ENCODE measurements around the gene DCUN1D2.

Gene DCUN1D2

DNA sequence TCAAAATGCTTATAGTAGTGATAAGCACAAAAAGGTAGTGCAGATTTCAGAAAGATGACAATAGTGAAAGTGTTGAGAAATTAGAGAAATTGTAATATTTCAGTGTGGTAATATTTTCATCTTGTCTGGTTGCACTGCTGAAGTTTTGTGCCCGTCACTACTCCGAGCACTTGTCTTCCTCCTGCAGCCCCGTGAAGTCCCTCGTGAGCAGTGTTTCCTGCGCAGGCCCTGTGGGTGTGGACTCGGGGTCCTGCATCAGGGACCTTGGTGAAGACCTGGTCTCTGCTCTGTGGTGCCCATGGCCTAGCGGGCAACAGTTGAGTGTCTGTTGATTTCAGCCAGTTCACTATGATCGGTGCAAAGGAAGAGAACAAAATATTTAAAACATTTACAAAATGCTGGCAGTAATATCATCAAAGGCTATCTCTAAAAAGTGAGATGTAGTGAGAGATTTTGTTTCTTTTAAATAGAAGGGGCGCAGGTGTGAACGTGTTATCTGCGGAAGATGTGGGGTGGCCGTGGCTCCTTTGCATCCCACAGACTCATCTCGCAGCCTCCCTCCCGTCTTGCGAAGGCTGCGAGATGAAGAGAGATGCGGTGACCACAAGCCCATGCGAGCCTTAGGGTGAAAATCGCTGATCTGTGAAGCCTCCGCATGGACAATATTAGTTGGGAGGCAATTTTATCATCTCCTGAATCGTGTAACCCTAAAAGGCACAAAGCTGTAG lies 27.7 kb upstream of the DCUN1D2 start:
- DNase-seq: no peak

DNA sequence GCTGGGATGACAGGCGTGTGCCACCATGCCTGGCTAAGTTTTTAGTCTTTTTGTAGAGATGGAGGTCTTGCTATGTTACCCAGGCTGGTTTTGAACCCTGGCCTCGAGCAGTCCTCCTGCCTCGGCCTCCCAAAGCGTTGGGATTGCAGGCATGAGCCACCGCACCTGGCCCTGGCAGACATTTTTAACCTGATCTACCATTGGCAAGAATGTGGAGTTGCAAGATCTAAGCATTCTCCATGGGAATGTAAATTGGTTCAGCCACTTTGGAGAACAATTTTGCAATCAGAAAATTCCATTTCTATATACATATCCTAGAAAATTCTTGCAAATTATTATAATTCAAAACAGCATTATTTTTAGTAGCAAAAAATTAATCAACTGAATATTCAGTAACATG lies 24.3 kb upstream of the DCUN1D2 start:
- no peak for DNase-seq

- DNase-seq: no peak
These were observed 23.2 kb upstream of the DCUN1D2 start for GRCh38 chr13:113513761-113514160.

- DNase-seq: no peak
These were observed 20.9 kb upstream of the DCUN1D2 start for GRCh38 chr13:113511361-113511760.

- DNase-seq: no peak
These were observed 20.4 kb upstream of the DCUN1D2 start for GRCh38 chr13:113510871-113511270.

GRCh38 chr13:113509989-113510388 lies 19.5 kb upstream of the DCUN1D2 start:
- DNase-seq: no peak

DNA sequence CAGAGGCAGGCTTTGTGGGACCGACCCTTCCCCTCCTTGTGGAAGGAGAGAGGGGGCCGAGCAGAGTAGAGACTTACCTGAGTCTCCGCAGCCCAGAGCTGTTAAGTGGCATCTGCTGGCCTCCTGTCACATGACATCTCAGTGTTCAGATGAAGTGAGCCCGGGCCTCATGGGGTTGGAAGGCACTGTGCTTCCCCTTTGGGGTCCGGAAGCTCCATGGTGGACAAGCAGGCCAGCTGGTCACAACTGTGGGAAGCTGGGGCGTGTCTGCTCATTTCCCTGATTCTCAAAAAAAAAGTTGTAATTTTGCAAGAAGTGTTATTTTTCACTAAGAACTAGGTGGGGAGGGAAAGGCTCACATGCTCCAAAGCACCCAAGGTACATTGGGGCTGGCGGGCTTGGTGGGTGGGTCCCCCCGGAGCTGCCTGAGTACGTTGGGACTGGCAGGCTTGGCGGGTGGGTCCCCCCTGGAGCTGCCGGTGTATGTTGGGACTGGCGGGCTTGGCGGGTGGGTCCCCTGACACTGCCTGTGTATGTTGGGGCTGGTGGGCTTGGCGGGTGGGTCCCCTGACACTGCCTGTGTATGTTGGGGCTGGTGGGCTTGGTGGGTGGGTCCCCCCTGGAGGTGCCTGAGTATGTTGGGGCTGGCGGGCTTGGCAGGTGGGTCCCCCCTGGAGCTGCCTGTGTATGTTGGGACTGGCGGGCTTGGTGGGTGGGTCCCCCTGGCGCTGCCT lies 18.2 kb upstream of the DCUN1D2 start:
- DNase-seq: no peak

DNA sequence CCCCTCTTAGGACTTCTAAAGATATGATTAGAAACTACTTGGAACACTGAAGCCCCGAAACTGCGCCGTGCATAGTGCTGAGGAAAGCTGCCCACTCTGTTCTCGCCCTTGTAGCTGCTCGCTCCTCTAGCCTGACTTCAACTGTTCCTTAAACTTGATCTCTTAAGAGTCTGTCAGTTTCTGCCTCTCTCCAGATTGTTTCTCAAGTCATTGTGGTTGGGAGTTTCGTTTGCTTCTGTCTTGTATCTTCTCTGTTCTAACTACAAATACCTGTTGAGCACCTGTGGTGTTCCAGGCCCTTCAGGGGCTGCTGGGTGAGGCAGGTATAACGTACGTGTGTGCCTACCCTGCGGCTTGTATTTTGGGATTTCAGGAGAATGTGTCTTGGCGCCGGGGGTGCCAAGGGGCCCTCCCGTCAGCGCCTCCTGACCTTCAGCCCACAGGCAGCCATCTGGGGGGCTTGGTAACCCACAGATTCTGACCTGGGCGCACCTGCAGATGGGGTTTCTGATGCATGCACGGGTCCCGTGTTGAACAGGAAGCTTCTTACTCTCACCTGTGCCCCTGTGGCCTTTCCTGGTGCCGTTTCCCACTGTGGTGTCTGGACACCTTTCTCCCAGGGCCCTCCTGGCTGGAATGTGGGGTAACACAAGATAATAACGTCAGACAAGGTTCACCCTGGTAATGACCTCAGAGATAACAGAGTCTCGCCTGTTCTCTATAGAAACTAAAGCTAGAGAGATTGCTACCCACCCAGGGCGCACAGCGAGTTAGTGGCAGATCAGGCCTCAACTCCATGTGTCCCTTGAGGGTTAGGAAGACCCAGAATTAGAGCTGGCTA lies 17.2 kb upstream of the DCUN1D2 start:
- no peak for DNase-seq

DNA sequence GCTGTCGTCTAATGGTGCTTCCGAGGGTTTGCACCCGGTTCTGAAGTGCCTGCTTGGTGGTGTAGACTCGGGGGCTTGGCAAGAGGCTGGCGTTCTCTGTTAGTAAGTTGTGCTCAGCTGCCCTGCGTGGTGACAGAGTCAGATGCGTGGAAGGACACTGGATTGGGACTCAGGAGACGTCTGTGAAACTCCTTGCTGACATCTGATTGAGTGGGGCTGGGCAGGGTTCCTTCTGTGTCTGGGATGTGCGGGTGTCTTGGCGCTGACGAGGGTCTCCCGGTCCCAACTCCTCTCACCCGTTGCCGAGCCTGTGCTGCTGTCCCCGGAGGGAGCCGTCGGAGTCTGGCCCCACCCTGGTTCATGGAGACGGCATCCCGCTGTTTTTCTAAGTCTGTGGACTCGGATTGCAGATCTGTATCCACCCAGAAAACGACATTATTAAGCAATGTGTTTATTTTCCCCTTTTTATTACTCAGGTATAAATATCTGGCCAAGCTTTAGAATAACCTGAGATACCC lies 16.4 kb upstream of the DCUN1D2 start:
- no peak for DNase-seq

GRCh38 chr13:113506025-113506685 lies 15.6 kb upstream of the DCUN1D2 start:
- DNase-seq: no peak

DNA sequence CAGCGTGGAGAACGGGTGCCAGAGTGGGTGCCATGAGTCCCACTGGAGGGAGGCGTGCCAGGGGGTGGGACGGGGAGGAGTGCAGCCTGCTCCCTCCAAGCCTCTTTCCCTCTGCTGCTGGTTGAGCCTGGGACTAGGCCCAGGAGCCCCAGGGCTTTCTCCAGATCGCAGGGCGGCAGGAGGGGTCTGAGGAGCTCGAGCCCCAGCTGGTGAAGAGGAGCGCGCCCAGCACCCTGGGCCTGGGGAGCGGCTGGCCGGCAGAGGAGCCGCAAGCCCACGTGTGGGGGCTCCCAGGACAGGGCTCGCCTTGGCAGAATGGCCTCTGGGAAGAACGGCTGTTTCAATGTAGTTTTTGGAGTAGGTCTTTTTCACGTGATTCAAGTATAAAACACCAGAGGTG lies 12.2 kb upstream of the DCUN1D2 start:
- DNase-seq: no peak

GRCh38 chr13:113500530-113501265 lies 10.2 kb upstream of the DCUN1D2 start:
- no peak for DNase-seq

- DNase-seq: no peak
These were observed 9.4 kb upstream of the DCUN1D2 start for GRCh38 chr13:113499936-113500335.

DNA sequence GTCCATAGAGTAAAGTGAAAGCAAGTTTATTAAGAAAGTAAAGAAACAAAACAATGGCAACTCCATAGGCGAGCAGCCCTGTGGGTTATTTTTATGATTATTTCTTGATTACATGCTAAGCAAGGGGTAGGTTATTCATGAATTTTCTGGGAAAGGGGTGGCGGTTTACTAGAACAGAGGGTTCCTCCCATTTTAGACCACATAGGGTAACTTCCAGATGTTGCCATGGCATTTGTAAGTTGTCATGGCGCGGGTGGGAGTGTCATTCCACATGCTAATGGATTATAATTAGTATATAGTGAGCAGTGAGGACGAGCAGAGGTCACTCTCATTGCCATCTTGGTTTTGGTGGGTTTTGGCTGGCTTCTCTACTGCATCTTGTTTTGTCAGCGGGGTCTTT lies 8.4 kb upstream of the DCUN1D2 start:
- no peak for DNase-seq

DNA sequence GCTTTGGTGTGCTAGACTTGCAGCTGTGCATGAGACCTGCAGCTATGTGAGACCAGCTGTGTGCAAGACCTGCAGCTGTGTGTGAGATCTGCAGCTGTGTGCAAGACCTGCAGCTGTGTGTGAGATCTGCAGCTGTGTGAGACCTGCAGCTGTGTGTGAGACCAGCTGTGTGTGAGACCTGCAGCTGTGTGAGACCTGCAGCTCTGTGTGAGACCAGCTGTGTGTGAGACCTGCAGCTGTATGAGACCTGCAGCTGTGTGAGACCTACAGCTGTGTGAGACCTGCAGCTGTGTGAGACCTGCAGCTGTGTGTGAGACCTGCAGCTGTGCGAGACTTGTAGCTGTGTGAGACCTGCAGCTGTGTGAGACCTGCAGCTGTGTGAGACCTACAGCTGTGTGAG lies 6.7 kb upstream of the DCUN1D2 start:
- no peak for DNase-seq

GRCh38 chr13:113495494-113496210 lies 5.1 kb upstream of the DCUN1D2 start:
- no peak for DNase-seq

DNA sequence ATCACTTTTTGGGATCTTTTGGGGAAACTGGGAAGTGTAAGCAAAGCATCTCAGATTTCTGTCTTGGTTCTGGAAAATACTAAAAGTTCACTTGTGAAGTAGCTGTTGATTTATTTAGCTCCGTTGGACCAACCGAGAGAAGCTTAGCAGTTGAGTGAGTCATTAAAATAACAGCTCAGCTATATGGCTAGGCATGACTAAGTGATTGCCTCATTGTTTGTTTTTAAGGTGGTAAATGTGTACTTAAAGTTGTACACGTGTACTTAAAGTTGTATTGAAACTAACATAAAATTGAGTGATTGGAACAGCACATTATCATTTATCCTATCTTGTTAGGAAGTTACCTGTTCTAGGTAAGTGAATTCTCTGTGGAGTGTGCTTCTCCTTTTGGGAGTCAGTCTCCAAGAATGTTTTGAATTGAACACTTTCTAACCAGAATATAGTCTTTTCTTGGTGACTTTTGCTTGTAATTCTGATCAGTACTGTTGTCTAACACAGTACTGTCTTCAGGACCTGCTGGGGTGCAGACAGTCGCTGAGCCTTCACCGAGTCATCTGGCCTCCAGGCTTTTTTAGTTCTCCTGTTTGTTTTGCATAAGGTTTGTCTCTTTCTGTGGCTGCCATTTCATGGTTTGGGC lies 2.9 kb upstream of the DCUN1D2 start:
- no peak for DNase-seq

DNA sequence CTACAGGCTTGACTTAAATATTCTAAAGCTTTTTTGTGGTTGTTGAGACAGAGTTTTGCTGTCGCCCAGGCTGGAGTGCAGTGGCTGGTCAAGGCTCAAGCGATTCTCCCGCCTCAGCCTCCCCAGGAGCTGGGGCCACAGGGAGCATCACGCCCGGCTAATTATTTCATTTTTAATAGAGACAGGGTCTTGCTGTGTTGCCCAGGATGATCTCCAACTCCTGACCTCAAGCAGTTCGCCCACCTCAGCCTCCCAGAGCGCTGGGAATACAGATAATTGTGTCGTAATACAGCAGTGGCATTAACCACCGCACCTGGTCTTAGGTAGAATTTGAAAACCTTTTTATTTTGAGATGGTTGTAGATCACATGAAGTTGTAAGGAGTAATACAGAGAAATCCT lies 1.5 kb upstream of the DCUN1D2 start:
- DNase-seq: no peak

- no peak for DNase-seq
These were observed 940 bp upstream of the DCUN1D2 start for GRCh38 chr13:113491418-113491883.

DNA sequence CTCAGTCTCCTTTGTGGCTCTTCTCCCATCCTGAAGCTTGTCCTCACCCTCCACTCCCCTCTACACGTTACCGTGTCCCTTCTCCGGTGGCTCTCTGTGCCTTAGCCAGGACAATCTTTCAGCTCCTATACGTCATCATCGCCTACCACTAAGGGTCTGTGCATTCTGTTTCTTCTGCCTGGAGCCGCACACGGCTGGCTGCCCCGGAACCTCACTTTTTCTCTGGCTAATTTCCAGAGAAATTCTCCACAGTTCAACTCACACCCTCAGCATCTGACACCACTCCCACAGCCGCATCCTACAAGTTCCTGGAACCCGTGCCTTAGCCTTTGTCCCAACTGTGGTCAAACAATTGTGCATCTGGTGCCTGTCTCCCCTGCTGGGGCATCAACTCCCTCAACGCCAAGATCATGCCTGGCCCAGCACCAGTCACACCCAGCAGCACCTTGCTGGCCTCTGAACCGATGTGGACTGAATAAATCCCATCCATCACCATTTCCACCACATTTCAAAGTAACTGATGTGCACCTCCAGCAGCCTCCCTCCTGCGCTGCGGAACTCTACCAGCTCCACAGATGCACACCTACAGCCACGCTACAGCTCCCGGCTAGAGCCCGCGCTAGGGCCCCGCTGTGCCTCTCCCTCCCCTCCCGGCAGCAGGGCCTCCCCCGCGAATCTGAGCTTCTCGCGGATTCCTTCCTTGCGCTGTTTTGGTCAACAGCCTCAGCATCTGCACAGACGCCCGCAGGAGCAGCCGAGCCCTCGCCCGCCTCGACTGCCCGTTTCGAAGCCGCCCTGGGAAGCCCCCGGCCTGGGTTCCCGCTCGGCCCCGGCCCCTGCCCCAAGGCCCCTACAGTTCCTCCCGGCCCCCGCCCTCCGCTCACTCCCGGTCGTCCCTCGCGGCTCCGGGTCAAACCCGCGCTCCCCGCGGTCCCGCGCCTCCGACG lies 689 bp downstream of the DCUN1D2 start:
- no peak for DNase-seq

All from NCI-H187 treated with DMSO at 0.1 percent for 48 hours (cell line).